H1 (cell line): Measurements from ENCODE around the gene XPNPEP1.

Experiments used
- BACH1 ChIP-seq: IDR thresholded peaks from 2 replicates; pipeline ENCODE4 v1.6.1; 2012; ENCODE audit warnings: low read length, improper control_type of control experiment
- CTCF ChIP-seq, 3 experiments: IDR thresholded peaks; 1 replicate in 2 of 3; 2 replicates in 1 of 3; pipeline versions ENCODE4 v1.5.1 to v1.6.1; 2011; ENCODE audit warnings: low read length in 3 of 3, mild to moderate bottlenecking in 3 of 3, inconsistent platforms in 2 of 3, low read depth in 1 of 3, moderate library complexity in 1 of 3; ENCODE audit not compliant: insufficient read depth in 1 of 3; ENCODE audit errors: control extremely low read depth in 1 of 3
- EP300 ChIP-seq, 2 experiments: IDR thresholded peaks; 1 replicate in 1 of 2; 2 replicates in 1 of 2; pipeline ENCODE4 v1.6.1; 2011 to 2012; ENCODE audit warnings: low read depth in 2 of 2, low read length in 2 of 2, mild to moderate bottlenecking in 2 of 2, borderline replicate concordance in 1 of 2, inconsistent platforms in 1 of 2, moderate library complexity in 1 of 2
- EZH2 ChIP-seq: fragments of 200-600 bp; sonication (generic); IDR thresholded peaks from 2 replicates; pipeline ENCODE4 v1.7.1; 2012; ENCODE audit warnings: low read depth, mild to moderate bottlenecking, moderate library complexity, low read length, inconsistent platforms; ENCODE audit not compliant: severe bottlenecking
- POLR2A ChIP-seq, 2 experiments: IDR thresholded peaks; 1 replicate in 1 of 2; 2 replicates in 1 of 2; pipeline ENCODE4 v1.6.1; 2011; ENCODE audit warnings: low read depth in 2 of 2, low read length in 2 of 2, mild to moderate bottlenecking in 2 of 2; ENCODE audit errors: control extremely low read depth in 1 of 2
- POLR2AphosphoS5 ChIP-seq: IDR thresholded peaks from 2 replicates; pipeline ENCODE4 v1.6.1; 2011; ENCODE audit warnings: low read depth, low read length
- RFX5 ChIP-seq: IDR thresholded peaks from 2 replicates; pipeline ENCODE4 v1.6.1; 2011; ENCODE audit warnings: low read depth, low read length, improper control_type of control experiment, borderline replicate concordance
- SRF ChIP-seq: IDR thresholded peaks from 2 replicates; pipeline ENCODE4 v1.6.1; 2011; ENCODE audit warnings: mild to moderate bottlenecking, low read depth, low read length, moderate library complexity
- TF ChIP-seq, protein P1 (sequence below): IDR thresholded peaks from 2 replicates; pipeline ENCODE4 v1.6.1; 2012; ENCODE audit warnings: inconsistent platforms
- TF ChIP-seq, protein P2 (sequence below): fragments of 300-600 bp; sonication (generic); IDR thresholded peaks from 2 replicates; pipeline ENCODE4 v1.7.1; 2012; ENCODE audit warnings: low read length, moderate library complexity, mild to moderate bottlenecking, inconsistent platforms; ENCODE audit not compliant: insufficient replicate concordance

DNA sequence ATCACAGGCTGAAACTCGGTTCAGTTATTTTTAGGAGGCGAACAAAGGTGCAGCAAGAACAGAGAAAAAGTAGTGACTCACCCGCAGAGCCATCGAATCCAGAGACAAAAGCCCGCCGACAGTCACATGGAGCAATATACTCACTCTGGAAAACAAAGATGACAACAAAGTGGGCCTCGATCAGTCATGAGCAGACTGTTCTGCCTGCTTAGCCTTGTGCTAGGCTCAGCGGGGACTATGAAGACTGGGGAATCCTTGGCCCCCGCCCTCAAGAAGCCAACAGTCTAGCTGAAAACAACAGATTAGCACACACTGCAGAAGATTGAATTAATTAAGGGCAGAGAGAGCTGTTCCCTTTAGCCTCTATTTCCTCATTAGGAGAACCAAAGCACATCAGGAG lies 30.4 kb downstream of the XPNPEP1 start:
- TF ChIP-seq CTCF (IDR thresholded peaks at IDR 0.05; ENCODE audit: control extremely low read depth in 1 of 3, insufficient read depth in 1 of 3, low read depth in 1 of 3, low read length in 3 of 3) (no peak), BACH1 (no peak), EP300 (IDR thresholded peaks at IDR 0.05; ENCODE audit: borderline replicate concordance in 1 of 2, low read depth in 2 of 2, low read length in 2 of 2) (no peak), EZH2 (no peak), POLR2A (IDR thresholded peaks at IDR 0.05; ENCODE audit: control extremely low read depth in 1 of 2, low read depth in 2 of 2, low read length in 2 of 2) (no peak), SRF (no peak), POLR2AphosphoS5 (no peak), RFX5 (no peak)
- TF ChIP-seq, protein P1, sequence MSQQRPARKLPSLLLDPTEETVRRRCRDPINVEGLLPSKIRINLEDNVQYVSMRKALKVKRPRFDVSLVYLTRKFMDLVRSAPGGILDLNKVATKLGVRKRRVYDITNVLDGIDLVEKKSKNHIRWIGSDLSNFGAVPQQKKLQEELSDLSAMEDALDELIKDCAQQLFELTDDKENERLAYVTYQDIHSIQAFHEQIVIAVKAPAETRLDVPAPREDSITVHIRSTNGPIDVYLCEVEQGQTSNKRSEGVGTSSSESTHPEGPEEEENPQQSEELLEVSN, result peak; percentile 79
- TF ChIP-seq, protein P2, sequence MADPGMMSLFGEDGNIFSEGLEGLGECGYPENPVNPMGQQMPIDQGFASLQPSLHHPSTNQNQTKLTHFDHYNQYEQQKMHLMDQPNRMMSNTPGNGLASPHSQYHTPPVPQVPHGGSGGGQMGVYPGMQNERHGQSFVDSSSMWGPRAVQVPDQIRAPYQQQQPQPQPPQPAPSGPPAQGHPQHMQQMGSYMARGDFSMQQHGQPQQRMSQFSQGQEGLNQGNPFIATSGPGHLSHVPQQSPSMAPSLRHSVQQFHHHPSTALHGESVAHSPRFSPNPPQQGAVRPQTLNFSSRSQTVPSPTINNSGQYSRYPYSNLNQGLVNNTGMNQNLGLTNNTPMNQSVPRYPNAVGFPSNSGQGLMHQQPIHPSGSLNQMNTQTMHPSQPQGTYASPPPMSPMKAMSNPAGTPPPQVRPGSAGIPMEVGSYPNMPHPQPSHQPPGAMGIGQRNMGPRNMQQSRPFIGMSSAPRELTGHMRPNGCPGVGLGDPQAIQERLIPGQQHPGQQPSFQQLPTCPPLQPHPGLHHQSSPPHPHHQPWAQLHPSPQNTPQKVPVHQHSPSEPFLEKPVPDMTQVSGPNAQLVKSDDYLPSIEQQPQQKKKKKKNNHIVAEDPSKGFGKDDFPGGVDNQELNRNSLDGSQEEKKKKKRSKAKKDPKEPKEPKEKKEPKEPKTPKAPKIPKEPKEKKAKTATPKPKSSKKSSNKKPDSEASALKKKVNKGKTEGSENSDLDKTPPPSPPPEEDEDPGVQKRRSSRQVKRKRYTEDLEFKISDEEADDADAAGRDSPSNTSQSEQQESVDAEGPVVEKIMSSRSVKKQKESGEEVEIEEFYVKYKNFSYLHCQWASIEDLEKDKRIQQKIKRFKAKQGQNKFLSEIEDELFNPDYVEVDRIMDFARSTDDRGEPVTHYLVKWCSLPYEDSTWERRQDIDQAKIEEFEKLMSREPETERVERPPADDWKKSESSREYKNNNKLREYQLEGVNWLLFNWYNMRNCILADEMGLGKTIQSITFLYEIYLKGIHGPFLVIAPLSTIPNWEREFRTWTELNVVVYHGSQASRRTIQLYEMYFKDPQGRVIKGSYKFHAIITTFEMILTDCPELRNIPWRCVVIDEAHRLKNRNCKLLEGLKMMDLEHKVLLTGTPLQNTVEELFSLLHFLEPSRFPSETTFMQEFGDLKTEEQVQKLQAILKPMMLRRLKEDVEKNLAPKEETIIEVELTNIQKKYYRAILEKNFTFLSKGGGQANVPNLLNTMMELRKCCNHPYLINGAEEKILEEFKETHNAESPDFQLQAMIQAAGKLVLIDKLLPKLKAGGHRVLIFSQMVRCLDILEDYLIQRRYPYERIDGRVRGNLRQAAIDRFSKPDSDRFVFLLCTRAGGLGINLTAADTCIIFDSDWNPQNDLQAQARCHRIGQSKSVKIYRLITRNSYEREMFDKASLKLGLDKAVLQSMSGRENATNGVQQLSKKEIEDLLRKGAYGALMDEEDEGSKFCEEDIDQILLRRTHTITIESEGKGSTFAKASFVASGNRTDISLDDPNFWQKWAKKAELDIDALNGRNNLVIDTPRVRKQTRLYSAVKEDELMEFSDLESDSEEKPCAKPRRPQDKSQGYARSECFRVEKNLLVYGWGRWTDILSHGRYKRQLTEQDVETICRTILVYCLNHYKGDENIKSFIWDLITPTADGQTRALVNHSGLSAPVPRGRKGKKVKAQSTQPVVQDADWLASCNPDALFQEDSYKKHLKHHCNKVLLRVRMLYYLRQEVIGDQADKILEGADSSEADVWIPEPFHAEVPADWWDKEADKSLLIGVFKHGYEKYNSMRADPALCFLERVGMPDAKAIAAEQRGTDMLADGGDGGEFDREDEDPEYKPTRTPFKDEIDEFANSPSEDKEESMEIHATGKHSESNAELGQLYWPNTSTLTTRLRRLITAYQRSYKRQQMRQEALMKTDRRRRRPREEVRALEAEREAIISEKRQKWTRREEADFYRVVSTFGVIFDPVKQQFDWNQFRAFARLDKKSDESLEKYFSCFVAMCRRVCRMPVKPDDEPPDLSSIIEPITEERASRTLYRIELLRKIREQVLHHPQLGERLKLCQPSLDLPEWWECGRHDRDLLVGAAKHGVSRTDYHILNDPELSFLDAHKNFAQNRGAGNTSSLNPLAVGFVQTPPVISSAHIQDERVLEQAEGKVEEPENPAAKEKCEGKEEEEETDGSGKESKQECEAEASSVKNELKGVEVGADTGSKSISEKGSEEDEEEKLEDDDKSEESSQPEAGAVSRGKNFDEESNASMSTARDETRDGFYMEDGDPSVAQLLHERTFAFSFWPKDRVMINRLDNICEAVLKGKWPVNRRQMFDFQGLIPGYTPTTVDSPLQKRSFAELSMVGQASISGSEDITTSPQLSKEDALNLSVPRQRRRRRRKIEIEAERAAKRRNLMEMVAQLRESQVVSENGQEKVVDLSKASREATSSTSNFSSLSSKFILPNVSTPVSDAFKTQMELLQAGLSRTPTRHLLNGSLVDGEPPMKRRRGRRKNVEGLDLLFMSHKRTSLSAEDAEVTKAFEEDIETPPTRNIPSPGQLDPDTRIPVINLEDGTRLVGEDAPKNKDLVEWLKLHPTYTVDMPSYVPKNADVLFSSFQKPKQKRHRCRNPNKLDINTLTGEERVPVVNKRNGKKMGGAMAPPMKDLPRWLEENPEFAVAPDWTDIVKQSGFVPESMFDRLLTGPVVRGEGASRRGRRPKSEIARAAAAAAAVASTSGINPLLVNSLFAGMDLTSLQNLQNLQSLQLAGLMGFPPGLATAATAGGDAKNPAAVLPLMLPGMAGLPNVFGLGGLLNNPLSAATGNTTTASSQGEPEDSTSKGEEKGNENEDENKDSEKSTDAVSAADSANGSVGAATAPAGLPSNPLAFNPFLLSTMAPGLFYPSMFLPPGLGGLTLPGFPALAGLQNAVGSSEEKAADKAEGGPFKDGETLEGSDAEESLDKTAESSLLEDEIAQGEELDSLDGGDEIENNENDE, result no peak
